Measurements from ENCODE around the gene BORCS6.

Gene BORCS6

DNA sequence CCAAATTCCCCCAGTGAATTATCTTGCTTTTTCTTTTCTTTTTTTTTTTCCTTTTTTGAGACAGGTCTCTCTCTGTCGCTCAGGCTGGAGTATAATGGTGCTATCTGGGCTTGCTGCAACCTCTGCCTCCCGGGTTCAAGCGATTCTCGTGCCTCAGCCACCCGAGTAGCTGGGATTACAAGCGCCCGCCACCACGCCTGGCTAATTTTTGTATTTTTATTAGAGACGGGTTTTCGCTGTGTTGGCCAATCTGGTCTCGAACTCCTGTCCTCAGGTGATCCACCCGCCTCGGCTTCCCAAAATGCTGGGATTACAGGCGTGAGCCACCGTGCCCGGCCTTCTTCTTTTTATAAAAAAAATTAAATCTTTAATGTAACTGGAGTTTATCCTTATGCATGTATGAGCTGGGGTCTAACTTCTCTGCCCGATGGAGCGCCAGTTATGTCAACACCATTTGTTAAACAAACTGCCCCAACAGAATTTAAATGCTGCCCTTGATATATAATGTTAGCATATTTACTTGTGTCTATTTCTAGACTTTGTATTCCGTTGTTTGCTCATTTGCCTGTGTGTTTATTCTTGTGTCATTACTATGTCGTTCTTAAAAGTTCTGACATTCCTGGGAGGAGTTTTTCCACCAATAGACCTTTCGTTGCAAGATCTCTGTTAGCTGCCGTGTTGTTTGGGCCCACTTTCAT lies 20.9 kb upstream of the BORCS6 start:
- DNase-seq (ENCODE audit: low read depth), result no peak

DNA sequence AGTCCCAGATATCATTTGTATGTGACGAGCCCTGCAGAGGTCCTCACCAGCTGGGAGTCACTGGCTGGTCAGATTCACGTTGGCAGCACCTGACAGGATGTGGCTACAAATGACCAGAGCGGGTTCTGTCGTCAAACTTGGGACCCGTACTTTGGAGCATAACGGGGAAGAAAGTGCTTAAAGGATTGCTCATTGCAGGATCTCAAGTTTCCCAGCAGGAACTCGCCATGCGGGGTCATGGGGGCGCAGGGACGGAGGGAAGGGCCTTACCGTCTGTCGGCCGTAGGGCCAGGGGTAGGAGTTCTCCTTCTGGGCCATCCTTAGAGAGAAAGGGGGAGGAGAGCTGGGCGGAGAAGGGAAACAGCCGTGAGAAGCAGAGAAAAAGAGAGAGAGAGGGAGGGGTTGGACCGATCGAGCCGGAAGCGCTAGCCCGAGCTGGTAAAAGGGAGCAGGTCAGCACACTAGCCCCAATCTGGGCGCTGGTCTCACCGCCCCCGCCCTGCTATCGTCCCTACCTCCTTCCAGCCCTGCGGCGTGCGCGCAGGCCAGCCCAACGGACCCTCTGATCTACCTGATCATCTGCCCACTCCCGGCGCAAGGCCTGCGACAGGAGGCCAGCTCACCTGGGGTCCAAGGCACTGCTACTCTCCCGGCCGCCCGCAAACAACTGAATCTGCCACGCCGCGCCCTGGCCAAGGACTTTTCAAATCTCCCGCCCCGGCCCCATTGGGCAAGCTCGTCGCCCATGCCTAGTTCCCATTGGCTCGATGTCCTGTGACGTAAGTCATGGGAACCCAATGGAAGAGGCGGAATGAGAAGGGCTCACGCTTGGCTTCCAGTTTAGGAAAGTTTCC lies 20.2 kb upstream of the BORCS6 start, which contains the start of gene AURKB:
TSS of gene AURKB (minus strand) at position 669 of the 854 bp plus-strand sequence. CDS start at position 318, 351 bp downstream.
- DNase-seq (ENCODE audit: low read depth), result peak; percentile 88

DNA sequence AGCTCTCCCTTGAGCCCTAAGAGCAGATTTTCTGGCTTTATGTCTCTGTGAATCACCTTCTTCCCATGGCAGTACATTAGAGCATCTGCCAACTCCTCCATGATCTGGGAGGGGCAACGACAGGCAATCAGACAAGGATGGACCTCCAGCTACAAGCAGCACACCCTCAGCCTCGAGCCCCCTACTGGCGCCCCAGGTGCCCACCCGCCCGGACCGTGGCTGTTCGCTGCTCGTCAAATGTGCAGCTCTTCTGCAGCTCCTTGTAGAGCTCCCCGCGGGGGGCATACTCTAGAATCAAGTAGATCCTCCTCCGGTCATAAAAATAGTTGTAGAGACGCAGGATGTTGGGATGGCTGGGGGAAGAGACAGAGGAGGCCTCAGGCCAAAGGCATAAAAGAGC lies 16.6 kb upstream of the BORCS6 start:
- no peak for DNase-seq (ENCODE audit: low read depth)

DNA sequence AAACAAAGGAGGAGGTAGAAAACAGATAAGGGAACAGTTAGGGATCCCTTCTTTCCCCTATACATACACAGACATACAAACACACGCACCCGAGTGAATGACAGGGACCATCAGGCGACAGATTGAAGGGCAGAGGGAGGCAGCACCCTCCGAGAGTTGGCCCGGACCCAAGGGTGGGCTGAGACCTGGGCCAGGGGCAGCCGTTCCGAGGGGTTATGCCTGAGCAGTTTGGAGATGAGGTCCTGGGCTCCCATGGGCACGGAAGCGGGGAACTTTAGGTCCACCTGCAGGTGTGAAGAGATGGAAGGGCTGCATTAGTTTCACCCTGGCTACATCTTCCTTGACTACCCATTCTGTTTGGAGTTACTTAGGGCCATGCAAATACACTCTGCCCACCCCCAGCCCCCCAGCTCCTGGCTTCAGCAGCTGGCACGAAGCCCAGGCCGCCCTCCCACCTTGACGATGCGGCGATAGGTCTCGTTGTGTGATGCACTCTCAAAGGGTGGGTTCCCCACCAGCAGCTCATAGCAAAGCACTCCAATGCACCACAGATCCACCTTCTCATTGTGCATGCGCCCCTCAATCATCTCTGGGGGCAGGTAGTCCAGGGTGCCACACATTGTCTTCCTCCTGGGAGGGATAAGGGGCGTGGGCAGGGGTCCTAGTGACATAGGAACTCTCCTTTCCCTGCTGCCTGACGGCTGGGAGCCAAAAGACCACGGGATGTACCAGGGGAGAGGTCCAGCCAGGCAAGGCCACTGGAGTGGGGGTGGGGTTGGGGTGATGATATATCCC lies 15.0 kb upstream of the BORCS6 start:
- no peak for DNase-seq (ENCODE audit: low read depth)

DNA sequence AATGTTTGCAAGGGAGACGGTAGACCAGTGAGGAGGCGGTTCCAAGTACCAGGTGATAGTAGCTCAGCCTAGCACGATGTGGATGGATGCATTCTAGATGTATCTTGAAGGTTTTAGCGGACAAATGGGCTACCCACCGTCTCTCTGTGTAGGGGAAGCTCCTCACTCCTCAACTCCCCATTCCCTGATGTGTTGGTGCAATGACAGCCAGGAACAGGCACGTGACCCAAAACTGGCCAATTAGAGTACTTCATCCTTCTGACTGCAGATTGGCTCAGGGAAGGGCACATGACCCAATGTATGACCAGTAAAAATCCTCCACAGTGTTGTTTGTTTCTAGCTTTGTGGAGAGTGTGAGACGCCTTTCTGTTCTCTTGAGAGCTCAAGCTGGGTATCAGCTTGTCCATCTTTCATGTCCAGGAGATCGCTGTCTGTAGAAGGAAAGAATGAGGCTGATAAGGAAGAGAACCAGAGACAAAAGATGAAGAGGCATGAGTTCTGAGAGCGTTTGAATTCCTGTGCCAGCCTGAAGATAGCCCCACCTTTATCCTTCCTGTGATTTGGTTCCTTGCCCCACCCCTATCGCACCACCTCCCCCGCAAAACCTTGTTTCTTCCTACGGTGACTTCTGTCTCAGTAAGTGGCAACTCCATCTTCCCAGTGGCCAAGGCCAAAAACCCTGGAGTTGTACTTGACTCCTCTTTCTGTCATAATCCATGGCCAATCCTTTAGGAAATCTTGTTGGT lies 2.3 kb upstream of the BORCS6 start:
- no peak for DNase-seq (ENCODE audit: low read depth)

DNA sequence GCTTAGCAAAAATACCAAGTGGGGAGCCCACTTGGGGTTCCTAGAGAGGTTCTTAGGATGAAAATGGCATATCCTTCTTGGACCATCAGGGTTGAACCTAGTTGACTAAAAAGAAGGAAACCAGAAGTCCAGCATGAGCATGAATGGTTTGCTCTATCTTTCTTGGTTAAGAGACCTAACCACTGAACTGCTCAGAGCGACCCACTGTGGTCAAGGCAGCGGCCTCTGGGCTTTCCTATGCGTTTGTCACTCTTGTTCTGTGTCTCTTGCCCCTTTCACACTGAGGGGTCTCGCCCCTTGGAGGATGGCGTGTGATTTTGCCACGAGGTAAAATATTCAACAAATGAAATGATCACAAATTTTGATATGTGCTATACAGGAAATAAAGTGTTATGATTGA lies 526 bp upstream of the BORCS6 start:
- no peak for DNase-seq (ENCODE audit: low read depth)

DNA sequence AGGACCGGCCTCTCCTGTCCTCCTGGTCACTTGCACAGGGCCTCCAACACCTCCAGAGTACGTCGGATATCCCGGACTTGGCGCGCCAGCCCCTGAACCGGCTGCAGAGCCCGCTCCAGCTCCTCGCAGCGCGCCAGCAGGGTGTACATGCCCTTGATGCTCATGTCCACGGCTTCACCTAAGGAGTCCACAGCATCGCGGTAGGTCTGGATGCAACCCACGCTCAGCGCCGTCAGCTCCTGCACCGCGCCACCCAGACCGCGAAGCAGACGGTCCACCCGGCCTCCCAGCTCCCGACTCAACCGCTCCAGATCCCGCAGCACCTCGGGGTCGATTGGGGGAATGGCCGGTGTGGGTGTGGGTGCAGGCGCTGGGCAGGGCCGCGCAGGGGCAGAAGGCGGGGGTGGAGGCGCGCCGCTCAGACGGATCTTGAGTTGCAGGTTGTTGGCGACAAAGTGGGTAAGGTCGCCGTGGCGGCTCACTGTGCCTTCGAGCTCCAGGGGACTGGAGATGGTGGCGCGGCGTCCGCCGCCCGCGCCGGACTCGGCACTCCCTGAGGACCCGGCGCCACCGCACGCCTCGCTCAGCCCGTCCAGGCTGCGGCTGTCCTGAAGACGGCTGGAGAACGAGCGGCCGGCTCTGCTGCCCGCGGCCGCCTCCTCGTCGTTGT lies 804 bp downstream of the BORCS6 start:
- no peak for DNase-seq (ENCODE audit: low read depth)

DNA sequence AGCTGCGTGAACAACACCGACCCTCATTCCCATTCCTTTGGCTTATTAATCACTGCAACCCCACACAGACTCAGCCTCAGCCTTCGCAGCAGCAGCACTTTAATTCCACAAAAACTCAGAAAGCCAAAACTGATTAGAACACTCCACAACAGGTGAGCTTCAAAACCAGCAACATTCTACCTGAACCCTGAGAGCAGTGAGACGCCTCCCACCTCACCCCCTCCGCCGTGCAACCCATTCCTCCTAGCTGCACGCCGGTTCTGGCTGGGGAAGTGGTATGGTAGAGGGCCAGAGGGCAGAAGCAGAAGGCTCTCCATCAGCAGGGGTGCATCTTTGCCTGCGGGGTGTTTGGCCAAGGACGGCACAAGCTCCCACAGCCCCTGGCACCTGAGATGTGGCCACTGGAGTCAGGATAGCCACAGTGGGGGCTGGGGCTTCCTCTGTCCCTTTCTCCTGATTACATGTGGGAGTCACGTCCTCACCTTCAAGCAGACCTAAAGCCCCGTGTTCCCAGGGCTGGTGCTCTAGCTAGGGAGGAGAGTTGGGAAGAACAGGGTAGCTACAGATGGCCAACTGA lies 1.6 kb downstream of the BORCS6 start:
- DNase-seq (ENCODE audit: low read depth), result no peak

DNA sequence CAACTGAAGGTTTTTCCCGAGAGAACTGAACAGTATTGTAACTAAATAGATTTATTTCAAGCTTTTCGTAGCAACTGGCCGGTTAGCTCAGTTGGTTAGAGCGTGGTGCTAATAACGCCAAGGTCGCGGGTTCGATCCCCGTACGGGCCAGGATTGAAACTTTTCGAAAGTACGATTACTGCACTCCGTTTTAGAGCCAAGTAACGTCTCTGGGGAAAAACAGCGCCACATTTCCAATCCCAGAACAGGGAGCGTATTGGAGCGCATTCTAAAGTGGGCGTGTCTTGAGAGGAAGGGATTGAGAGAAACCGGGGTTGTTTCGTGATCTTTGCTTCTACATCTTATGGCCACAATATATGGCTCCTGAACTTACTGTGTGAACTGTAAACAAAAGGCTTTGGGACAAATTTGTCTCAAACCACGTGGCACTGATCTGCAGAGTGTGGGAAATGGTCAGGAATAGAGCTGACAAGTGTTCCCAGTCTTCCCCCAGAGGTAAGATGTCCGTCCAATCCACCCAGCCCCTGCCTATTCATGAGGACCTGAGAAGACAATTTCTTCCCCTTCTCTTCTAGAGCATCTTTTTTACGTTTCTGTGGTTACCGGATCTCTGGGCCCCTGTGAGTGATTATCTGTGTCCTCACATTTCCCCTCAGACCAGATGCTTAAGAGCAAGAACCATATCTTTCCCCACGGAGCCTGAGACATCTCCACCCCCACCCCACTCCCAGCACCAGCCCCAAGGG lies 2.3 kb downstream of the BORCS6 start:
- DNase-seq (ENCODE audit: low read depth), result peak; percentile 88

DNA sequence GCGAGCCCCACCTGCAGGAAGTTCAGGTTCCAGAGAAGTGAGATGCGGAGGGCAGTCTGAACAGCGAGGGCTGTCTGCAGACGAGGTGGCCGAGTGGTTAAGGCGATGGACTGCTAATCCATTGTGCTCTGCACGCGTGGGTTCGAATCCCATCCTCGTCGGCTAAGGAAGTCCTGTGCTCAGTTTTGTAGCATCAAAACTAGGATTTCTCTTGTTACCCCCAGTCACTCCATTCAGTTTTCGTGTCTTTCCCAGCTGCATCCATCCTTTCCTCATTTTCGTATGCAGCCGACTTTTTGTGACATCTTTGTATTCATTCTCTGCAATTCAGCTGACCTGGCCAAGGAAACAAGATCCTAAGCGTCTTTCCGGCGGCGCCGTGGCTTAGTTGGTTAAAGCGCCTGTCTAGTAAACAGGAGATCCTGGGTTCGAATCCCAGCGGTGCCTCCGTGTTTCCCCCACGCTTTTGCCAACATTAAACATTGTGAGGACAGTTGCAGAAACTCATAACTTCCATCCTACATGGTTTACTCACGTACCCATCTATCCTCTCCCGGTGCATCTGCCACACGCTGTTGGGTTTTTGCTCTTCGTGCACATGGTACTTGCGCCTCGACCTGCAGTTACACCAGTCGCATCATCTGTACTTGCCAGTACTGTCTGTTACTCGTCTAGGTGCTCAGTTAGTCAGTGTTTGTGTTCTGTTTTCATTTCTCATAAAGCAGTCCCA lies 3.0 kb downstream of the BORCS6 start:
- peak; percentile 82 for DNase-seq (ENCODE audit: low read depth)

DNA sequence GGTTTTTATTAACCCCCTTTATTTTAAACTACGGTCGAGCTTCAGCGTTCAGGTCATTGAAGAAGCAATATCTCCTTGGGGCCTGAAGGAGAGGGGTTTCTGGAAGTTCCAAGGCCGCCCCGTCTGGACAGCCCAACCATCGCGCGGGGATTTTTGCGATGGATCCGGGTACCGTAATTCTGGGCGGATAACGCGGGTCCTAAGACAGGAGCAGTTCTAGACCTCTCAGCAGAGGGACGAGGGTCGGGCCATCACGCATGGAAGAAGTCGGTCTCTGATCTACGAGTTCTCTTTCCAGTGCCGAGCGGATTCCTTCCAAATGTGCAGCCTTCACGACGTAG lies 3.6 kb downstream of the BORCS6 start:
- DNase-seq (ENCODE audit: low read depth), result no peak

DNA sequence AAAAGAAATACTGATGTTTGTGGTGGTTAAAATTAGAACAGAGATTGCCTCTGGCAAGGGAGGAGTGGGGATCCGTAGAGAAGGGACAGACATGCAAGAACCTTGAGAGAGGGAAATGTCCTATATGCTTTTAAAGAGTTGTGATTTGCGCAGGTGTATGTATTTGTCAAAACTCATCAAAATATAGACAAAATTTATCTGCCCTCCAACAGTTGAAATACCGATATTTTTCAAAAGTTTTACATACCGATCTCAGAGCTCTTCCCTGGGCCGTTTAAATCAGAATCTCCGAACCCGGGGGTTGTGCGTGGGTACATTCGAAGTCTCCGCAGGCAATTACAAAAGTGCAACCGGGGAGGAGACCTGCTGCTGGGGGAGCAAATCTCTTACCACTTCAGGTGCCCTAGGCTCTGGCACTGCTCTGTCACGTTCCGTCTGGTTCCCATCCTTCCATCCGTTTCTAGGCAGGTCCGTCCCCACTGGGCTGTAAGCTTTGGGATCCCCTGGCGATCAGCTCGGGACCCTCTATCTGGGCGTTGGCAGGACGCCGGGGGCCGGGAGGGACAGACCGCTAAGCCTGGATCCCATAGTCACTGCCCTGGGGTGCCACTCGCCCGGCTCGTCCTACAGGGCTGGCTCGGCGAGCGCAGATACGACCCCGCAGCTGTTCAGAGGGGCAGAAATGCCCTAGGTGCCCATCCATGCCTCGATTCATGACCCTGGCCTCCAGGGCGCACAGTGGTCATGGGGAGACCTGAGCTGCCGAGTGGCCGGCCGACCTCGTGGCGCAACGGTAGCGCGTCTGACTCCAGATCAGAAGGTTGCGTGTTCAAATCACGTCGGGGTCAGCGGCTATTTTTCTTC lies 4.2 kb downstream of the BORCS6 start:
- DNase-seq (ENCODE audit: low read depth), result peak; percentile 93

DNA sequence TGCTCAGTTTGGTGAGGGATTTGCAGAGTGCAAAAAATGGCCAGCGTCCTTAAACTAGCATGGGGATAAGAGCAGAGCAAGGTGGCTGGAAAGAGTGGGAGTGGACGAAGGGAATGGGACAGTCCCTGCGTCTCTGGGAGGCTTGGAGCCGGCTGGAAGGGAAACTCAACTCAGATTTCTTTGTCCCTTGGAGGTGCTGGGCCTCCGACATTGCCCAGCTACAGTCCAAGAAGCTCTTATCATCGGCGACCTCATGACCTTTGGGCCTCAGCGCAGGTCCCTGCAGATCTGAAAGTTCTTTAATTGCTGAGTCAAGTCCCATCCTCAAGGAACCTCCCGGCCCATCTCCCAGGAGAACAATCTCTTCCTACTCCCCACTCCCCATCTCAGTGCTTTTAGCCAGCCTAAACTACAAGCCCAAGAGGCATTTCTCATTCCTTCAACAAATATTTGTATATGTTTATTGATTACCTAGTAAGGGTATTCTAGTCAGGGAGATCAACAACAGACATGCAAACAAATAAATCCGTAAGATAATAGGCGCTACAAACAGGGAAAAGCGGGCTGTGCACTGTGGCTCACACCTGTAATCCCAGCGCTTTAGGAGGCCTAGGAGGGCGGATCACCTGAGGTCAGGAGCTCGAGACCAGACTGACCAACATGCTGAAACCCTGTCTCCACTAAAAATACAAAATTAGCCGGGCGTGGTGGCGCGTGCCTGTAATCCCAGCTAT lies 12.8 kb downstream of the BORCS6 start:
- DNase-seq (ENCODE audit: low read depth), result no peak

DNA sequence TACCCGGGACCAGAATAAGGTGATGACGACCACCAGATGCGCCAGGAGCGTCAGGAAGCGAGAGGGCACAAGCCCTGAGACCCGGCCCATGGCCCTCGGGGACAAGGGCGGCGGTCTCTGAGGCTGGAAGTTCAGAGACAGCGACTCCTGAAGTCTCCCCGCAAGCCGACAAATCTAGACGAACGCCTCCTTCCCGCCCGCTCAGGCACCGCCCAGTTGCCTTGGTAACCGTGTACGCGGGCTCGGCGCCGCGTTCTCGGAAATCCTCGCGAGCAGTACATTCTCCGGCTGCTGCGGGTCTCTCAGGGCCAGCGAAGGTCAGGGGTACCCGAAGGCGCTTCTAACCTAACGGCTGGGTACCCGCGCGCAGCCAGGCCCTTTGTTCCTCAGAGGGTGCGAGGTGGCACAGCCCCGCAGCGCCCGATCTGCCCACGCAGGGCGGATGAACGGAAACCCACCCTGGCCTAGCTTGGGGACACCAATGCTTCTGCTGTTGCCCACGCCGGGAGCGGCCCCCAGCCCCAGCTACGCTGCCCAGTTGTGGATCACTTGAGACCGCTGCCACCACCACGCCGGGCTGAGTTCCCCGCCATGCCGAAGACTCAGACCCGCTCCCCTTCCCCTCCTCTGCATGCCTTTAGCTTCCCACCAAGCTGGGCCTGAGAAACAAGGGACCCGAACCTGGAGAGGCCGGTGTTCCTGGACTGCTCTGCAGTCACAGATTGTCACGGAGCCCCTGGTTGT lies 13.6 kb downstream of the BORCS6 start, which contains the start of gene TMEM107:
TSS of gene TMEM107 (minus strand) at position 184 of the 744 bp plus-strand sequence. CDS start at position 90, 94 bp downstream.
- DNase-seq (ENCODE audit: low read depth), result peak; percentile 81

DNA sequence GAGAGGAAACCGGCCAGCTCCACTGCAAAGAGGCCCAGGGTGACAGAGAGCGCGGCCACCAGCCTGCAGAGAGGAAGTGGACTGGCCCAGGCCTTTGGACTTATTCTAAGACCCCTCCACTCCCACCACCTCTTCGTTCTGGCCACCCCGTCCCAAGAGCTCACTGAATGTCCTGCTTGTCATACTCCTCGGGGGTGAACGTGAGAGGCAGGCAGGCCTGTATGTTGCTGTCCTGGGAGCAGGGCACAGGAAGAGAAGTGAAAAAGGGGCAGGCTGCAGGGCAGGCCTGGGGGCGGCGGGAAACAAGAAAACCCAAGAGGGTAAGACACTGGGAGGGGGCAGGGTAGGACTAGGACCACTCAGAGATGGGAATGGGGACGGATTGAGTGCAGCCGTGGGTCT lies 14.2 kb downstream of the BORCS6 start:
- no peak for DNase-seq (ENCODE audit: low read depth)

DNA sequence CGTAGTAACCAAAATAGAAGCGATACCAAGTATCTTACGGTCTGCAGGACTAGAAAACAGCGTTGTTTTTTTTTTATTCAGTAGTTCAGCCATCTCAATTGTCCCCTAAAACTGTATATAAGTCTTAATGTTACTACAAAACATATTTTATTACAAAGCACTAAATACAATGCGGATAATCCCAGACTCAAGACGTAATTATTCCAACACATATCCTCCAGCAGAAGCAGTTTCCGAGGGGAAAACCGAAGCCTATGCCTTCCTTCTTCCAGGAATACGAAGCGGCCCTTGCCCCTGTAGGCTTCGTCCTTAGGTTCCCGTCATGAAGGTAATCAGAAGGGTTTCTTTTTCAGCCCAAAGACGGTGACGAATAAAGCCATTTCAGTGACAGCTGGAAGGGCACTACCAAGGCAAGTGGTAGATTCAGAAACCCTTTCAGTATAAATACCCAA lies 16.1 kb downstream of the BORCS6 start:
- no peak for DNase-seq (ENCODE audit: low read depth)

Data from activated T-cell treated with anti-CD3 and anti-CD28 coated beads for 1 hour (primary cell).